Neural crest cell (in vitro differentiated cells): ENCODE measurements around the gene IMPA2. TPM values are rescaled to one million over a fixed set of nuclear protein-coding genes. Genes with fewer than 3 reads are reported as not detected.

Experiments used
- DNase-seq: peaks from one replicate; pipeline ENCODE4 v3.0.0; 2021; ENCODE audit warnings: low read depth, mixed read lengths, low spot score
- H3K27ac Mint-ChIP-seq: one replicate; pipeline ENCODE4 v1.8.0; 2021; ENCODE audit warnings: mild to moderate bottlenecking, mixed read lengths; ENCODE audit not compliant: unreplicated experiment
- H3K27me3 Mint-ChIP-seq: 2 replicates; pipeline ENCODE4 v1.8.0; 2021; ENCODE audit warnings: low read depth, mild to moderate bottlenecking, mixed read lengths
- H3K36me3 Mint-ChIP-seq: 2 replicates; pipeline ENCODE4 v1.8.0; 2021; ENCODE audit warnings: low read depth, mild to moderate bottlenecking, mixed read lengths
- H3K4me1 Mint-ChIP-seq: 2 replicates; pipeline ENCODE4 v1.8.0; 2021; ENCODE audit warnings: mixed read lengths
- H3K4me3 Mint-ChIP-seq: one replicate; pipeline ENCODE4 v1.8.0; 2021; ENCODE audit warnings: mild to moderate bottlenecking, mixed read lengths
- H3K9me3 Mint-ChIP-seq: 2 replicates; pipeline ENCODE4 v1.8.0; 2021; ENCODE audit warnings: mixed read lengths
- CTCF ChIP-seq: fragments of 200-600 bp; sonication (generic); conservative IDR thresholded peaks from 2 replicates; pipeline ENCODE4 v1.5.0; 2021; ENCODE audit warnings: antibody characterized with exemption, mild to moderate bottlenecking
- total RNA-seq: library from RNA; stranded (reverse); gene quantifications from 2 replicates; pipeline ENCODE4 v1.2.1, GENCODE V29; 2021

The IMPA2 gene
- total RNA-seq, 1 donor from 2014 or later, result 51.3 TPM

DNA sequence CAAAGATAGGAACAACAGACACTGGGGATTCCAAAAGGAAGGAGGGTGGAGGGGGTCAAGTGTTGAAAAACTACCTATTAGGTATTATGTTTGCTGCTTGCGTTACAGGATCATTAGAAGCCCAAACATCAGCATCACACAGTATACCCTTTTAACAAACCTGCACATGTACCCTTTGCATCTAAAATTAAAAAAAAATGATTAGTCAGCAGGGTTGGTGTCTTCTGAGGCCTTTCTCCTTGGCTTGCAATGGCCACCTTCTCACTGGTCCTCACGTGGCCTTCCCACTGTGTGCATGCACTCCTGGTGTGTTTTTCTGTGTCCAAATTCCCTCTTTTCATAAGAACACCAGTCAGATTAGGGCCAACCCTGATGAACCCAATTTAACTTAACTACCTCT lies 5.6 kb upstream of the IMPA2 start:
- H3K4me3 Mint-ChIP-seq, result peak overlapping the region; percentile 18
- no peak overlapping the region for H3K27ac Mint-ChIP-seq
- H3K4me1 Mint-ChIP-seq, result peaks cover 13% of the 10 kb centered on the region
- TF ChIP-seq CTCF, result no peak
- no peak for DNase-seq
- no peaks in the 10 kb centered on the region for H3K27me3 Mint-ChIP-seq
- H3K9me3 Mint-ChIP-seq, result no peaks in the 10 kb centered on the region
- no peaks in the 10 kb centered on the region for H3K36me3 Mint-ChIP-seq

- H3K9me3 Mint-ChIP-seq, result no peaks in the 10 kb centered on the region
- H3K27ac Mint-ChIP-seq, result no peak overlapping the region
- no peak for DNase-seq
- no peaks in the 10 kb centered on the region for H3K36me3 Mint-ChIP-seq
- H3K27me3 Mint-ChIP-seq, result no peaks in the 10 kb centered on the region
- H3K4me1 Mint-ChIP-seq, result peaks cover 13% of the 10 kb centered on the region
- peak overlapping the region; percentile 41 for H3K4me3 Mint-ChIP-seq
- TF ChIP-seq CTCF, result no peak
Observed at GRCh38 chr18:11976315-11977152, 4.8 kb upstream of the IMPA2 start.

DNA sequence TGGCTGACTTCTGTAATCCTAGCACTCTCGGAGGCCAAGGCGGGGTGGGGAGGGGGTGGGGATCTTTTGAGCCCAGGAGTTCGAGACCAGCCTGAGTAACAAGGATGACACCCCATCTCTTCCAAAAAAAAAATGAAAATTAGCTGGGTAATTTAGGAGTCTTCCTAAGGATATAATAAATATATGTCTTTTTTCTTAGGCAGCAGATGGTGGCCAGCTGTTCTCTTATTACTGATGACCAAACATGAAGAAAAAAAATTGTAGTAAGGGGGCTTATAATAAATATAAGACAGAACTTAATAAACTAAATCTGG lies 4.2 kb upstream of the IMPA2 start:
- H3K4me1 Mint-ChIP-seq, result peaks cover 15% of the 10 kb centered on the region
- no peak overlapping the region for H3K27ac Mint-ChIP-seq
- H3K9me3 Mint-ChIP-seq, result no peaks in the 10 kb centered on the region
- TF ChIP-seq CTCF, result no peak
- no peak for DNase-seq
- peak overlapping the region; percentile 41 for H3K4me3 Mint-ChIP-seq
- no peaks in the 10 kb centered on the region for H3K36me3 Mint-ChIP-seq
- peaks cover 3% of the 10 kb centered on the region for H3K27me3 Mint-ChIP-seq

DNA sequence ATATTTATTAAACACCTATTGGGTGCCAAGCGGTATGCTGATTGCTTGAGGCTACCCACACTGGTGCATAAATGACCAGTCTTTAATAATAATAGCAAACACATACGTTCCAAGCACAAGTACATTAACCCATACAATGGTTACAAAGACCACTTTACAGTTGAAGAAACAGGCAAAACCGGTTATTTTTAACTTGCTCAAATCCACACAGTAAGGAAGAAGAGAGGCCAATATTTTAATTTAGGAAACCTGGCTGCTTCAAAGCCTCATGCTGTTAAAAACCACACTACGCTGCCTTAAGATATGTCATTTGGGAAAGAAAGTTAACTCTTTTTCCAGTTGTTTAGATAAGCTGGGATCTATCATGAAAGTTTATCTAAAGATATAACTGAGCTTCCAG lies 2.4 kb upstream of the IMPA2 start:
- no peak for DNase-seq
- Mint-ChIP-seq H3K27me3 (peaks cover 16% of the 10 kb centered on the region), H3K9me3 (no peaks in the 10 kb centered on the region), H3K27ac (no peak overlapping the region), H3K4me1 (peaks cover 33% of the 10 kb centered on the region), H3K4me3 (peak overlapping the region; percentile 78), H3K36me3 (no peaks in the 10 kb centered on the region)
- no peak for TF ChIP-seq CTCF

- Mint-ChIP-seq H3K27me3 (peaks cover 16% of the 10 kb centered on the region), H3K4me3 (peak overlapping the region; percentile 90), H3K27ac (peak overlapping the region; percentile 96), H3K36me3 (no peaks in the 10 kb centered on the region), H3K4me1 (peaks cover 39% of the 10 kb centered on the region), H3K9me3 (no peaks in the 10 kb centered on the region)
- no peak for DNase-seq
- TF ChIP-seq CTCF, result no peak
Observed at GRCh38 chr18:11980163-11980493, 1.2 kb upstream of the IMPA2 start.
